Esophagus muscularis mucosa (tissue), 4 donors: ENCODE results near the gene RNF13. TPM values are rescaled to one million over a fixed set of nuclear protein-coding genes. Genes with fewer than 3 reads are reported as not detected.
A peak's percentile ranks its signal among the peaks of the same experiment; 100 is the strongest.

ENCODE experiments used
- DNase-seq: peaks from one replicate; pipeline ENCODE4 v3.0.0-alpha.2; 2017; ENCODE audit errors: extremely low spot score
- H3K27ac ChIP-seq, 4 donors: fragments of 200-600 bp; sonication (generic); replicated peaks in 1 of 4; 1 replicate in 3 of 4; 2 replicates in 1 of 4; pipeline ENCODE4 v1.5.1; 2016 to 2019; ENCODE audit warnings: mild to moderate bottlenecking in 1 of 4
- H3K27me3 ChIP-seq, 4 donors: fragments of 200-600 bp; sonication (generic); one replicate each; pipeline versions ENCODE4 v1.5.1 to v1.6.0; 2016 to 2019
- H3K36me3 ChIP-seq, 4 donors: fragments of 200-600 bp; sonication (generic); one replicate each; pipeline ENCODE4 v1.5.1; 2016 to 2019
- H3K4me1 ChIP-seq, 4 donors: fragments of 200-600 bp; sonication (generic); one replicate each; pipeline ENCODE4 v1.5.1; 2016 to 2019
- H3K4me3 ChIP-seq, 4 donors: fragments of 200-600 bp; sonication (generic); 1 replicate in 2 of 4; 2 replicates in 2 of 4; pipeline ENCODE4 v1.5.1; 2016 to 2019; ENCODE audit warnings: mild to moderate bottlenecking in 4 of 4, moderate library complexity in 1 of 4
- H3K9me3 ChIP-seq, 4 donors: fragments of 200-600 bp; sonication (generic); 1 replicate in 3 of 4; 2 replicates in 1 of 4; pipeline ENCODE4 v1.5.1; 2016 to 2019
- CTCF ChIP-seq, 3 experiments: fragments of 200-600 bp in 2 of 3; fragments of 450-650 bp in 1 of 3; sonication (generic) in 2 of 3; IDR thresholded peaks; one replicate each; pipeline ENCODE4 v1.5.1; 2017 to 2019; ENCODE audit warnings: antibody characterized with exemption in 3 of 3, mild to moderate bottlenecking in 2 of 3, moderate library complexity in 1 of 3
- EP300 ChIP-seq: sonication (generic); formaldehyde crosslinking; IDR thresholded peaks from one replicate; pipeline ENCODE4 v1.6.1; 2017; ENCODE audit warnings: antibody characterized with exemption
- POLR2A ChIP-seq: fragments of 450-650 bp; IDR thresholded peaks from one replicate; pipeline ENCODE4 v1.6.1; 2017; ENCODE audit warnings: antibody characterized with exemption, moderate library complexity, mild to moderate bottlenecking, low read depth
- POLR2AphosphoS5 ChIP-seq, 2 donors: sonication (generic); formaldehyde crosslinking; IDR thresholded peaks; one replicate each; pipeline ENCODE4 v1.6.1; 2017; ENCODE audit warnings: antibody characterized with exemption in 2 of 2
- WGBS: methylation state at CpG from one replicate; pipeline ENCODE4 v1.1.5; 2018; 5-methylcytosine and 5-hydroxymethylcytosine counted together
- intact Hi-C: fragments of 100-400 bp; cut with DNase I; formaldehyde crosslinking; loops from one replicate; pipeline ENCODE4 v1.15.1; 2023
- total RNA-seq, 4 donors: library from RNA; depleted of rRNA; stranded (reverse); fragments of >200 nt; gene quantifications; one replicate each; pipeline versions ENCODE4 v1.1.0 to v1.2.1, GENCODE V29; 2016

Gene RNF13
- total RNA-seq, 4 donors from 2014 or later, result 52.9 to 95.1 (median 78.2) TPM

GRCh38 chr3:149968216-149968615 lies 155.2 kb downstream of the RNF13 start:
- peak overlapping the region in 2 of 4 donors; percentile 96 to 98 for H3K4me3 ChIP-seq
- H3K4me1 ChIP-seq, result peaks cover 25 to 61% (median 51%) of the 10 kb centered on the region in 4 donors
- H3K27ac ChIP-seq, result peak overlapping the region; percentile 95 to 98 (median 98)

GRCh38 chr3:149969110-149969939 lies 156.3 kb downstream of the RNF13 start:
- 12% methylated on average over 15 of the region's 15 CpGs for WGBS
- Histone ChIP-seq H3K27ac (peak overlapping the region; percentile 95 to 98 (median 98)), H3K9me3 (no peaks in the 10 kb centered on the region), H3K4me3 (peak overlapping the region; percentile 93 to 98 (median 96)), H3K27me3 (no peaks in the 10 kb centered on the region), H3K36me3 (peaks cover 0 to 13% (median 0%) of the 10 kb centered on the region in 4 donors), H3K4me1 (peaks cover 18 to 50% (median 46%) of the 10 kb centered on the region in 4 donors)
- intact Hi-C loops, result loop anchor here (5.0 to 10.0 kb wide), 2 partner anchors 253 to 435 kb away; partner anchors contain the start of gene TSC22D2
- TF ChIP-seq CTCF (IDR thresholded peaks at IDR 0.05) (peak in 2 of 3 experiments; percentile 25), EP300 (no peak), POLR2A (no peak), POLR2AphosphoS5 (IDR thresholded peaks at IDR 0.05) (peak; percentile 48 to 63)
- no peak for DNase-seq

More at GRCh38 chr3:149968216-149968615, 155.2 kb downstream of the RNF13 start:
- Histone ChIP-seq H3K27me3 (no peaks in the 10 kb centered on the region), H3K36me3 (peaks cover 0 to 16% (median 0%) of the 10 kb centered on the region in 4 donors), H3K9me3 (no peaks in the 10 kb centered on the region)
- DNase-seq, result no peak
- intact Hi-C loops, result loop anchor here (5.0 to 10.0 kb wide), 2 partner anchors 254 to 437 kb away; partner anchors contain the start of gene TSC22D2
- TF ChIP-seq POLR2AphosphoS5 (IDR thresholded peaks at IDR 0.05), result no peak
- TF ChIP-seq POLR2A, result no peak
- no peak for TF ChIP-seq EP300
- no peak for TF ChIP-seq CTCF (IDR thresholded peaks at IDR 0.05)
- WGBS, result 64% methylated on average over 8 of the region's 8 CpGs

- peaks cover 0 to 13% (median 0%) of the 10 kb centered on the region in 4 donors for H3K36me3 ChIP-seq
- peak overlapping the region; percentile 95 to 98 (median 98) for H3K27ac ChIP-seq
- H3K27me3 ChIP-seq, result no peaks in the 10 kb centered on the region
- DNase-seq, result no peak
- no peak for TF ChIP-seq CTCF (IDR thresholded peaks at IDR 0.05)
- peak; percentile 14 for TF ChIP-seq POLR2A
- TF ChIP-seq POLR2AphosphoS5 (IDR thresholded peaks at IDR 0.05), result peak; percentile 13 to 19
- intact Hi-C loops, result loop anchor here (5.0 to 10.0 kb wide), 3 partner anchors 252 to 525 kb away; partner anchors contain the start of gene TSC22D2
- H3K9me3 ChIP-seq, result no peaks in the 10 kb centered on the region
- H3K4me1 ChIP-seq, result peaks cover 14 to 44% (median 40%) of the 10 kb centered on the region in 4 donors
- peak overlapping the region; percentile 93 to 98 (median 96) for H3K4me3 ChIP-seq
- WGBS, result under 1% methylated on average over 42 of the region's 73 CpGs
These were observed 157.1 kb downstream of the RNF13 start for GRCh38 chr3:149969940-149970715.

- Histone ChIP-seq H3K4me1 (peaks cover 14 to 40% (median 37%) of the 10 kb centered on the region in 4 donors), H3K27me3 (no peaks in the 10 kb centered on the region), H3K36me3 (peaks cover 0 to 6% (median 0%) of the 10 kb centered on the region in 4 donors), H3K4me3 (peak within 1 kb of the TSS; percentile 93 to 98 (median 96)), H3K9me3 (no peaks in the 10 kb centered on the region), H3K27ac (peak within 1 kb of the TSS; percentile 95 to 98 (median 98))
- WGBS, result 0% methylated on average over 2 of the region's 102 CpGs
- intact Hi-C loops, result loop anchor here (10.0 kb wide), 1 partner anchor 524 kb away; no protein-coding TSS in a partner anchor
- no peak for DNase-seq
- TF ChIP-seq EP300 (no peak), POLR2AphosphoS5 (IDR thresholded peaks at IDR 0.05) (peak; percentile 15 to 71)
These were observed 157.8 kb downstream of the RNF13 start, which contains the start of gene PFN2 for GRCh38 chr3:149970716-149971402. Gene PFN2 (minus strand): TSS chr3:149970895. CDS start chr3:149970856, 39 bp downstream.
